ENCODE measurements around the gene DUT. TPM values are rescaled to one million over a fixed set of nuclear protein-coding genes. Genes with fewer than 3 reads are reported as not detected.

The DUT gene
- total and polyA plus RNA-seq, 2 experiments from 2014 or later = 78.0 to 149 TPM

- no peaks in the 10 kb centered on the region for H3K9me3 ChIP-seq (ENCODE audit: low read depth)
- no peaks in the 10 kb centered on the region for H3K27me3 ChIP-seq (replicated peaks; ENCODE audit: insufficient read depth)
- H3F3A ChIP-seq (ENCODE audit: insufficient read depth) = peaks cover 11% of the 10 kb centered on the region; the same call in 1 of the 2 replicates
- in situ Hi-C loops (cut with MboI) = no loop called here
- no peak overlapping the region for H3K4me2 ChIP-seq (ENCODE audit: unreplicated experiment)
- H3K27ac ChIP-seq = no peak overlapping the region
- H3K4me3 ChIP-seq = no peak overlapping the region
- H4K20me1 ChIP-seq (ENCODE audit: insufficient read depth) = no peaks in the 10 kb centered on the region
- no peaks in the 10 kb centered on the region for H3K4me1 ChIP-seq (ENCODE audit: insufficient read depth)
- H3K9ac ChIP-seq = no peak overlapping the region
- no peak overlapping the region for H2AFZ ChIP-seq
- peaks cover 22% of the 10 kb centered on the region; the same call in 1 of the 2 replicates for H3K36me3 ChIP-seq (ENCODE audit: low read depth)
- H3K79me2 ChIP-seq (ENCODE audit: insufficient read depth) = no peaks in the 10 kb centered on the region
- TF ChIP-seq EZH2 (IDR thresholded peaks at IDR 0.05; ENCODE audit: insufficient read depth, poor library complexity, severe bottlenecking) (no peak), EZH2phosphoT487 (IDR thresholded peaks at IDR 0.05; ENCODE audit: insufficient read depth, low read depth) (no peak)
- no peak for DNase-seq
- WGBS, 2 experiments (ENCODE audit: low coverage in 1 of 2, low lambda C conversion rate in 2 of 2, missing lambda C conversion rate in 2 of 2) = 66 to 69% methylated on average over 6 of the region's 6 CpGs
- H3K9me2 ChIP-seq (ENCODE audit: insufficient read depth) = no peaks in the 10 kb centered on the region
Observed at GRCh38 chr15:48343865-48344264, 12.6 kb downstream of the DUT start.

GRCh38 chr15:48345516-48345915 lies 14.3 kb downstream of the DUT start:
- no peak overlapping the region for H2AFZ ChIP-seq
- H3K27me3 ChIP-seq (replicated peaks; ENCODE audit: insufficient read depth) = no peaks in the 10 kb centered on the region
- H3K27ac ChIP-seq = no peak overlapping the region
- in situ Hi-C loops (cut with MboI) = no loop called here
- H3K9me3 ChIP-seq (ENCODE audit: low read depth) = no peaks in the 10 kb centered on the region
- H3K9me2 ChIP-seq (ENCODE audit: insufficient read depth) = no peaks in the 10 kb centered on the region
- H3K36me3 ChIP-seq (ENCODE audit: low read depth) = peaks cover 22% of the 10 kb centered on the region; the same call in 1 of the 2 replicates
- no peak overlapping the region for H3K4me3 ChIP-seq
- no peak overlapping the region for H3K9ac ChIP-seq
- H3F3A ChIP-seq (ENCODE audit: insufficient read depth) = peaks cover 8% of the 10 kb centered on the region; the same call in 1 of the 2 replicates
- no peaks in the 10 kb centered on the region for H4K20me1 ChIP-seq (ENCODE audit: insufficient read depth)
- TF ChIP-seq EZH2phosphoT487 (IDR thresholded peaks at IDR 0.05; ENCODE audit: insufficient read depth, low read depth) = no peak
- DNase-seq = no peak
- H3K79me2 ChIP-seq (ENCODE audit: insufficient read depth) = no peaks in the 10 kb centered on the region
- H3K4me2 ChIP-seq (ENCODE audit: unreplicated experiment) = no peak overlapping the region
- no peaks in the 10 kb centered on the region for H3K4me1 ChIP-seq (ENCODE audit: insufficient read depth)

- no peak for TF ChIP-seq EZH2 (IDR thresholded peaks at IDR 0.05; ENCODE audit: insufficient read depth, poor library complexity, severe bottlenecking)
- no peak for TF ChIP-seq EZH2phosphoT487 (IDR thresholded peaks at IDR 0.05; ENCODE audit: insufficient read depth, low read depth)
- Histone ChIP-seq H3K9me3 (ENCODE audit: low read depth) (no peaks in the 10 kb centered on the region), H3K4me2 (ENCODE audit: unreplicated experiment) (peak overlapping the region; percentile 85), H3K27me3 (replicated peaks; ENCODE audit: insufficient read depth) (no peaks in the 10 kb centered on the region), H3K4me3 (peak overlapping the region; percentile 66), H4K20me1 (ENCODE audit: insufficient read depth) (no peaks in the 10 kb centered on the region), H3K36me3 (ENCODE audit: low read depth) (no peaks in the 10 kb centered on the region), H3F3A (ENCODE audit: insufficient read depth) (peaks cover 25% of the 10 kb centered on the region), H3K4me1 (ENCODE audit: insufficient read depth) (peaks cover 25% of the 10 kb centered on the region), H2AFZ (peak overlapping the region; percentile 76), H3K79me2 (ENCODE audit: insufficient read depth) (no peaks in the 10 kb centered on the region), H3K9ac (peak overlapping the region; percentile 58), H3K27ac (no peak overlapping the region), H3K9me2 (ENCODE audit: insufficient read depth) (no peaks in the 10 kb centered on the region)
- in situ Hi-C loops (cut with MboI) = loop anchor here (25.0 kb wide), 1 partner anchor 285 kb away; the partner anchor contains the start of gene FBN1
- peak; percentile 76 for DNase-seq
- 1 to 2% methylated on average over 6 of the region's 6 CpGs for WGBS, 2 experiments (ENCODE audit: low coverage in 1 of 2, low lambda C conversion rate in 2 of 2, missing lambda C conversion rate in 2 of 2)
Observed at GRCh38 chr15:48352474-48353072, 21.3 kb downstream of the DUT start.

- Histone ChIP-seq H3K9ac (peak overlapping the region; percentile 74), H3K9me3 (ENCODE audit: low read depth) (no peaks in the 10 kb centered on the region), H2AFZ (peak overlapping the region; percentile 68), H3K4me2 (ENCODE audit: unreplicated experiment) (peak overlapping the region; percentile 75), H3K27me3 (replicated peaks; ENCODE audit: insufficient read depth) (no peaks in the 10 kb centered on the region), H4K20me1 (ENCODE audit: insufficient read depth) (no peaks in the 10 kb centered on the region), H3K27ac (peak overlapping the region; percentile 91), H3K4me3 (peak overlapping the region; percentile 46), H3K9me2 (ENCODE audit: insufficient read depth) (no peaks in the 10 kb centered on the region), H3K4me1 (ENCODE audit: insufficient read depth) (peaks cover 45% of the 10 kb centered on the region), H3F3A (ENCODE audit: insufficient read depth) (peaks cover 41% of the 10 kb centered on the region), H3K36me3 (ENCODE audit: low read depth) (no peaks in the 10 kb centered on the region), H3K79me2 (ENCODE audit: insufficient read depth) (no peaks in the 10 kb centered on the region)
- DNase-seq = peak; percentile 76
- no peak for TF ChIP-seq EZH2phosphoT487 (IDR thresholded peaks at IDR 0.05; ENCODE audit: insufficient read depth, low read depth)
- TF ChIP-seq EZH2 (IDR thresholded peaks at IDR 0.05; ENCODE audit: insufficient read depth, poor library complexity, severe bottlenecking) = no peak
- in situ Hi-C loops (cut with MboI) = loop anchor here (25.0 kb wide), 1 partner anchor 283 kb away; the partner anchor contains the start of gene FBN1
- WGBS, 2 experiments (ENCODE audit: low coverage in 1 of 2, low lambda C conversion rate in 2 of 2, missing lambda C conversion rate in 2 of 2) = 9 to 10% methylated on average over 9 of the region's 9 CpGs
Observed at GRCh38 chr15:48354694-48355303, 23.6 kb downstream of the DUT start.
